NOMO-1 treated with DMSO at 0.1 percent for 48 hours (cell line): Measurements from ENCODE around the gene GNG5.
"Not testable (repeated sequence)": the region's sequence is repeated elsewhere in the genome, so short reads cannot be mapped to it uniquely, and the experiment has no call there.

ENCODE experiments used
- DNase-seq: peaks from one replicate; lab custom pipeline; 2025; ENCODE audit not compliant: unreplicated experiment; lab: John Stamatoyannopoulos, UW

Gene GNG5

DNA sequence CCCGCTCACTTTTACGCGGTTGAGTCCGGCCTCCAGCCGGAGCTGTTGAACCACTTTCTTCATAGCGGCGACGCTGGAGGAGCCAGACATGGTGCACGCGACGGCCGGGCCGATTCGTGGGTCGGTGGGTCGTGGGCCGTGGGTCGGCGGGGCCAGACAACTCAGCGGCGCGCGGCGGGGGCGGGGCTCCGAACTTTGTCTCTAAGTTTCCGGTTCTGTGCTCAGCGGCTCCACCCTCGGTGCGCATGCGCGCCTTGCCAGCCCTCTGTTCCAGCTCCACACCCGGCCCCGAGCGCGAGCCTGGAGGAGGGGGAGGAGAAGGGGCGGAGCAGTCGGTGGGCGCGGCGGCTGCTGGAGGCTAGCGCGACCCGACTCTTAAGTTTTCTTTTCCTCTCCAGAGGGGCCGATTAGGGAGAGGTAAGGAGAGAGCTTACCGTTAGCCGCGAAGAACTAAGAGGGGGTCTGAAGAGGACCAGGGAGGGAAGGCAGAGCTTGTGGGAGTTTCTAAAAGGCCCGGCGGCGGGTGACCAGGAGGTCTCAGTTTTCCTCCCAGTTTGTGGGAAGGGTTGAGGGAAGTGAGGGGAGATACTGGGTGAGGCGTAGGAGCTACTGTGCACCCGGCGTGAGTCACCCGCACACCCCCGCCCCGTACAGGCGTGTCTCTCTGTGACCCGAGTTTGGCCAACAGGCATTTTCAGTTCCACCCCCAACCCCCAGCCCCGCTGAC lies at the start of gene GNG5, which contains the start of gene SPATA1:
TSS of gene GNG5 (minus strand) at position 580 of the 727 bp plus-strand sequence. CDS start at position 90, 490 bp downstream.
TSS of gene SPATA1 (plus strand) at position 385 of the 727 bp plus-strand sequence. CDS start 9,974 bp downstream, outside the sequence.
- peak; percentile 96 for DNase-seq

DNA sequence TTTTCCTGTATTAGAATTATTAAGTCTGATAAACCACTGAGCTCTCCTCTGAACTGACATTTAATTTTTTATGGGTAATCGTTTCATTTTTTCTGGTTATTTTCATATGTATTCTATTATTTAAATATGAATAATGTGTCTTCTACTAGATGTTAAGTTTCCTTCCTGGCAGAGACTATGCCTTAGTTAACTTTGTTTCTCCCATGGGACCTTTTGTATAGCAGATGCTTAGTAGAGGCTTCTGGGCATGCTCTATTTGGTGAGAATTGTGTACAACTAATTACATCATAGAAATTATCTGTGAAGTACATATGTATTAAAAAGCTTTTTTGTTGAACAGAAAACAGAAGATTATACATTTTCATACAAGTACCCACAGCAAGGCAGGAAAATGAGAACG lies 44.4 kb upstream of the GNG5 start:
- no peak for DNase-seq

DNA sequence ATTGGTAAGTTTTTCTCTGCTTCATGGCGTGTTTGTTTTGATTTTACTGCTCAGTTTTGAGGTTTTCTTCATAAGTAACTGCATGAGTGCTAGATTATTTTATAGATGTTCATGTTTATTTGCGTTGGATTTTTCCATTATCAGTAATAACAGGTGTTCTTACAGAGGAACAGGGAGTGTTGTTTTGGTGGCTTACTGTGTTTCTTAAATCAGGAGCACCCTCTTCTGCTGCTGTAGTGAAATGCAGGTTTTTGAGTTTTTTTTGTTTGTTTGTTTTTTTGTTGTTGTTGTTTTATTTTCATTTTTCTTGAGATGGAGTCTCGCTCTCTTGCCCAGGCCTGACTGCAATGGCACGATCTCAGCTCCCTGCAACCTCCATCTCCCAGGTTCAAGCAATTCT lies 35.3 kb upstream of the GNG5 start:
- DNase-seq: no peak

DNA sequence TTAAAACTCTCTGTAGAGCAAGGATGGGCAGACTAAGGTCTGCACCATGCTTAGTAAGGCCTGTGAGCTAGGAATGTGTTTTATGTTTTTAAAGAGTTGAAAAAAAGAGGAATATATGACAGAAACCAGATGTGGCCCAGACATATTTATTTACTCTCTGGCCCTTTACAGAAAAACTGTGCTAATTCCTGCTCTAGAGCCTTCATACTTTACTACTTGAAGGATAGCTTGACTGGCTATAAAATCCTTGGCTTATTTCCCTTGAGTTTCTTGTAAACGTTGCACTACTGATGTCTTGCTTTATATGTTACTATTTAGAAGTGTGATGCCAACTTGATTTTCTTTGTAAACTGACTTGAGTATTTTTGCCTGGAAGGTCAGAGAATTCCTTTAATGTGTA lies 34.4 kb upstream of the GNG5 start:
- no peak for DNase-seq

DNA sequence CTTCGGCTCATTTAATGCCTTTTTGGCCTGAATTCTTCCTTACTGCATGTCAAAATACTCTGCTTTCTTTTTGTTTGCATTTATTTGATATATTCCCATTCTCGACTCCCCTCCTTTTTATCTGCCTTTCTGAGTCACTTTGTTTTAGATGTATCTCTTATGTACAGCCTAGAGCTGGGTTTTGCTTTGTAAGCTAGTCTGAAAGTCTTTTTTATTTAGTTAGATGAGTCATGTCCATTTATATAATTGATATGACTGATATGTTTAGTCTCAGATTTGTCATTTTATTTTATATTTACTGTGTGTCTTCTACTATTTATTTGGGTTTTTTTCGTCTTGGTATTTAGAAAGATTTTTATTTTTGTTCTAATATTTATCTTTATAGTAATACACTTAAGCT lies 33.6 kb upstream of the GNG5 start:
- no peak for DNase-seq

DNA sequence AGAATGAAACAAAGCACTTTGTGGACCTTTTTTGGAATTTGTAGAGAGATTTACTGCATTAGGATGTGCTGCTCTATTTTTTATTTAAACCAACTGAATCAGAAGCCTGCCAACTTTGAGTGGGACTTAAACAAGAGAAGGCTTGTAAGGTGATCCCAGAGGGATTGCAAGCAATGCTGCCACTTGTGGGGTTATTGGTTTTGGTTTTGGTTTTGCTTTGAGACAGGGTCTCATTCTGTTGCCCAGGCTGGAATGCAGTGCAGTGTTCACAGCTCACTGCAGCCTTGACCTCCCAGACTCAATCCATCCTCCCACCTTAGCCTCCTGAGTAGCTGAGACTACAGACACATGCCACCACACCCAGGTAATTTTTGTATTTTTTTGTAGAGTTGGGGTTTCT lies 32.2 kb upstream of the GNG5 start:
- DNase-seq: no peak

DNA sequence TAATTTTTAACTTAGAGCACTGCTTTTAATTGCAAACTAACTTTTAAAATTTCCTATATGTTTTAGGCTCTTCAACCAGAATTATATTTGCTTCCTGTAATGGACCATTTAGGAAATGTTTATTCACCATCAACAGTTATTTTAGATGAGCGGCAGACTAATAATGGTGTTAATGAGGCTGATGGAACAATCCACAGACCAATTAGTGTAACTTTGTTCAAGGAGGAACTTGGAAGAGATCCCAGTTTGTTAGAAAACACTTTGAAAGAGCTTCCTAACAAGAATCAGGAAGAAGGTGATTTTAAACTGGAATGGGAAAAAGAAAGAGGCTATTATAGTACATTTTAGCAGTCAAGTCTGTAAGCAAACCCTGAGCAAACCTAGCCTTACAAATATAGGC lies 19.4 kb upstream of the GNG5 start:
- no peak for DNase-seq

DNA sequence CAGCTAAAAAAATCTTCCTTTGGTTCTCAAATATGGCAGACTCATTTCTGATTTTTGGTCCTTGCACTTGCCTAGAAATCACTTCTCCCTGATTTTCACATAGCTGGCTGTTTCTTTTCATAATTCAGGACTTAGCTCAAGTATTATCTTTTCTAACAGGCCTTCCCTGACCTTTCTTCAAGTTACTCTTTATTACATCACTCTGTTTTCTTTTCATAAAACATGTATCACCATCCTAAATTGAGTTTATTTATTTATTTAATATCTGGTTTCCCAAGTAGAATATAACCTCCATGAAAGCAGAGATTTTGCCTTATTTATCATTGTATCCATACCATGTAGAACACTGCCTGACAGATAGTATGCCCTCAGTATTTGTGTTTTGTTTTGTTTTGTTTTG lies 18.2 kb upstream of the GNG5 start:
- DNase-seq: no peak

DNA sequence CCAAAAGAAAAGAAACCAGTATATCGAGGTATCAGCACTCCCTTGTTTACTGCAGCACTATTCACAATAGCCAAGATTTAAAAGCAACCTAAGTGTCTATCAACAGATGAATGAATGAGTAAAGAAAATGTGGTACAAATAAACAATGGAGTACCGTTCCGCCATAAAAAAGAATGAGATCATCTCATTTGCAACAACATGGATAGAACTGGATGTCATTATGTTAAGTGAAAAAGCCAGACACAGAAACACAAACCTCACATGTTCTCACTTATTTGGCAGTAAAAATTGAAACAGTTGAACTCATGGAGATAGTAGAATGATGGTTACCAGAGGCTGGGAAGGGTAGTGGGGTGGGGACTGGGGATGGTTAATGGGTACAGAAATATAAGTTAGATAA lies 4.3 kb upstream of the GNG5 start:
- no peak for DNase-seq

DNA sequence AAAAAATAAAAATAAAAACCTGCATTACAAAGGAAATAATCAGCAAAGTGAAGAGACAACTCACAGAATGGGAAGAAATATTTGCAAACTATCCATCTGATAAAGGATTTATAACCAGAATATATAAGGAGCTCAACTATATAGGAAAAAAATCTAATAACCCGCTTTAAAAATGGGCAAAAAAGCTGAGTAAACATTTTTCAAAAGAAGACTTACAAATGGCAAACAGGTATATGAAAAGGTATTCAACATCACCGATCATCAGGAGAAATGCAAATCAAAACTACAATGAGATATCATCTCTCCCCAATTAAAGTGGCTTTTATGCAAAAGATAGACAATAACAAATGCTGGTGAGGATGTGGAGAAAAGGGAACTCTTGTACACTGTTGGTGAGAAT lies 3.8 kb upstream of the GNG5 start:
- DNase-seq: no peak

DNA sequence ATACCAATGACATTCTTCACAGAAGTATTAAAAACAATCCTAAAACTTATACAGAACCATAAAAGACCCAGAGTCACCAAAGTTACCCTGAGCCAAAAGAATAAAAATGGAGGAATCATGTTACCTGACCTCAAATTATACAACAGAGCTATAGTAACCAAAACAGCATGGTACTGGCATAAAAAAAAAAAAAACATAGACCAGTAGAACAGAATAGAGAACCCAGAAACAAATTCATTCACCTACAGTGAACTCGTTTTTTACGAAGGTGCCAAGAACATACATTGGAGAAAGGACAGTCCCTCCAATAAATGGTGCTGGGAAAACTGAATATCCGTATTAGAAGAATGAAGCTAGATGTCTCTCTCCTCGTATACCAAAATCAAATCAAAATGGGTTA lies 2.6 kb upstream of the GNG5 start:
- no peak for DNase-seq

DNA sequence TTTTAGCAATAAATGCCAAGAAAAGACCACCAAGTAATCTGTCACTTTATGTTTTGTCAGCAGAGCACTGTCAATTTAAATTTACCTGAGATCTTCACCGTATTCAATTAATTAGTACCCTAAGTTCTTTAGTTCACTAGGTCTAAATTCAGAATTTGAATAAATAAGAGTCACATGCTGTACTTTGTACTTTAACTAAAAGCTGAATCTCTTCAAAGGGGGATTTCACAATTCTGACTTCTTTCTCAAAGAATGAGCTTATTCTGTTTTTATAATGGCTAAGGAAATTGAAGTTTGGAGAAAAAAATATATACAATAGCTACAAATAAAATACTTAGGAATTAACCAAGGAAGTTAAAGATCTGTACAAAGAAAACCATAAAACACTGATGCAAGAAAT lies 2.1 kb upstream of the GNG5 start:
- DNase-seq: no peak

DNA sequence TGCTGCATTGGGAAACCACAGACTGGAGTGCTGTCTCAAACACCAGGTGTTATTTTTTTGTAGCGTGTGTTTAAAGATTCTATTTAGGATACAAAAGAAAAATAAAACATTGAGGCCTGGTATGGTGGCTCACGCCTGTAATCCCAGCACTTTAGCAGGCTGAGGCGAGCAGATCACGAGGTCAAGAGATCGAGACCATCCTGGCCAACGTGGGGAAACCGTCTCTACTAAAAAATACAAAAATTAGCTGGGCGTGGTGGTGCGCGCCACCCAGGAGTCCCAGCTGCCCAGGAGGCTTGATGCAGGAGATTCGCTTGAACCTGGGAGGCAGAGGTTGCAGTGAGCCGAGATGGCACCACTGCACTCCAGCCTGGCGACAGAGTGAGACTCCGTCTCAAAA lies 1.5 kb upstream of the GNG5 start:
- DNase-seq: not testable (repeated sequence)

DNA sequence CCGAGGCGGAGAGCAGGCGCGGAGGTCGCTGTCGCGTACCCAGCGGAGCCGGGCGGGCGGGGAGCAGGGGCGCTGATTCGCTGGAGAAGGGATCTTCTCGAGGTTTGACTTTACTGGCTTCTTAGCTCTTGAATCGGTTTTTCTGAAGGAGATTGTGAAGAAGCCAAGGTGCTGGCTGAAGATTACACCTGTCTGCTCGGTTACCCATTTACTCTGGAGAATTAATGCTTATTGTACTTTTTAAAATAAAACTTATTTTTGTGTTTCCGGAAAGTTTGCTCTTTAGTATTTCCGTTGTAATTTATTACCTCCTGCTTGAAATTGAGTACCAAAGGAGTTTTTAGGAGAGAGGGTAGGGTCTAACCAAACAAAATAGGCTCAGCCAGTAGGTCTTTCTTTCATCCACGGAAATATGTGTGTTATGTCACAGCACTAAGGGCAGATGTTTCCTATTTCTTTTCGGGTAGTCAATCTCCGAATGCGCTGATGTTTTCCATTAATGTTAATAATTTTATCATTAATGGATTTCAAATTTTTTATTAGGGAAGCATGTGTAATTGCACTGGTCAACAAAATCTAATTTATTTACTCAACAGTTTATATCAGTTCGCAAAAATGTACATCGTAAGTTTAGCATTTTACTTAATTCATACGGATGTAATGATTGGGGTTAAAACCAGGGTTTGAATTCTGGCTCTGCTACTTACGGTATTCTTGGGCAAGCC lies 510 bp upstream of the GNG5 start:
- peak; percentile 54 for DNase-seq

DNA sequence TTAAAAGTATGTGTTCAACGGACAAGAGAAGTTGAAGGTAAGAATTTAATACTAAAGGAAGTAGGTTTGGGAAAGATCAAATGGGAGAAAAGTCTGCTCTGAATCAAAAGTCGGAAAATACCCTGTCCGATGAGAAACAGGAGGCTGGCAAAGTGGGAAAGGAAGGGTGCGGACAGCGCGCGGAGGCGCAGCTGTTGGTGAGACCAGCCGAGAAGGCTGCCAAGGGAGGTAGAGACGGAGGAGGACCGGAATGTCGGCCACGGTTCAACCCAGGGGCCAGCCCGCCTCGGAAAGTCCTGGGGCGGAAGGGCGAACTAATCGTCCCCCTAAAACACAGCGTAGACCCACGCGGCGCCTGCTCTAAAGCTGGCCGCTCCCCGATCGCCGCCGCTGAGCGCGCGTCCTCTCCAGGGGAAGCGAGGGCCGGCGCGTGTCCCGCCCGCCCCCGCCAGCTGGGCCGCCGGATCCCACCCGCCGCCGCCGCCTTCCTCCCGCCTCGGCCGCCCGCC lies 834 bp downstream of the GNG5 start:
- DNase-seq: peak; percentile 46

DNA sequence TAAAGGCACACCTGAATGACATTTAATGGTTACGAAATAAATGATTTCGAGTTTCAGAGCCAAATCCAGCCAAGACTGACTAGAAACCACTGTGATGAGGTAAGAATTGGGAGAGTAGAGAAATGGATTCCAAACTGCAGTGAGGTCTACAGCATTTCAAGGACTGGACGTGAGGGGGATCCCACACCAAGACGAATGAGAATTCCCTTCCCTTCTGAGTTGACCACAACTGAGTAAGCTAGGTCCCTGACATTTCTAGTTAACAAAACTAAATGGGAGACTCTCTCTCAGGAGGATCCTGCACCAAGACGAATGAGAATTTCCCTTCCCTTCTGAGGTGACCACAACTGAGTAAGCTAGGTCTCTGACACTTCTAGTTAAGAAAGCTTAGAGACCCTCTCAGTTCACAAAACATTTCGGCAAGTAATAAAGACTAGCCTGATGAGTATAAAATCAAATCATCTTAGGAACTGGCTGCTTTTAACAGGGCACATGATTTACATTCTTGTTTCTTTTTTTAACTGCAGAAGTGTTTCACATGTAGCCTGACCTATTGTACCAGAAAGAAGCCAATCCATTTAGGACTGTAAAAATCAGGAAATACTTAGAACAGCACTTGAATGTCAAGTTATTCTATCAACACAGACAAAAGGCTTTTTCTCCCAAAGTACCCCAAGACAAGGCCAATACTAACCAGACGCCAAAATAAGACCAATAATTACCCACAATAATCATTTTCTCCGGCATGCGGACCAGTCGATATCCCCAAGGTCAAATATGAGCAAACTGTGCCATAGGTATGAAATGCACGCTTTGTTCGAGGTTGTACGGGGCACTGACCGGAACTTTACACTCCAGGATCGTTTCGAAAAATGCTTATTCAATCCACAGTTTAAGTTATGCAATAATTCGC lies 1.5 kb downstream of the GNG5 start:
- peak; percentile 46 for DNase-seq

DNA sequence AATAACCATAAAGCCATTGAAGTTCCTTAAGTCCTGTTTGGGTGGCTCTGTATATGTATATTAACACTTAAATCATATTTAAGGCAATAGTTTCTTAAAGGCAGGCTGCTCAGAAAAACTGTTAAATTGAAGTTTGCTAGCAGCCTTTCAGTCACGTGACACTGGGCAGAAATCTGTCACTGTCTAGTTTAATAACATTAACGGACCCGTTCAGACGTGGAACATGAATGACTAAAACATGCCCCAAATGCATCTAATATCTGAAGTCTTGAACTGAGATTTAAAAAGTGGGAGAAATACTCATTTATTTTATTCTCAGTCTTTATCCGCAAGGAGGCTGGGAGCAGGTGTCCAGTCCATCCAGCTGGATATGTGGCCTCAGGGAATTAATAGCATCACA lies 3.5 kb downstream of the GNG5 start:
- DNase-seq: no peak

DNA sequence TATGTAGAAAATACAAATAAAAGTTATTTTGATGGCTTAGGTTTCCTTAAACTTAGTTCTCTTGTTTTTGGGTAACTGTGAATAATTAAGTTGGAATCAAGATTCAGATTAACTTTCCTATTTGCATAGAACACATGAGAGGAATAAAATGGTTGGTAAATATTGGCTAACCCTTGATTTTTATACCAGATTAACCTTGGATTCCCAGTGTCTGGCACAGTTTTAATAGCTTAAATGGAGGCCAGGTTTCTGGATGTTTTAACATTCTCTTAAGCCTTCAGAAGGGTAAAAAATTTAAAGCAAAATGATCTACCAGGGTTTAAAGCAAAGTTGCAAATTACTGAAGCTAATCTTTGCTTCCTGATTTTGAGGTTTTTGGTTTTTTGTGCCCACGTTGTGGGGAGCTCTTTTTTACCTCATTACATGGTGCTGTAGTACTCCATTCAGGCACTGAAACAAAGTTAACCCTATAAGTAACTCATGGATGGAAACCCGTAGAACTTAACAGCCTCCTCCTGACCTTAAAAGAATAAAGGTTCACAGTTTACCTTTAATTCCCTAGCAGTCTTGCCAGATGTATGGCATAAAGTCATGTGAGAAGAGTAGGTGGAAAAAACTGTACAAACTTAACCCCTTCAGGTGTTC lies 8.6 kb downstream of the GNG5 start:
- DNase-seq: peak; percentile 35

DNA sequence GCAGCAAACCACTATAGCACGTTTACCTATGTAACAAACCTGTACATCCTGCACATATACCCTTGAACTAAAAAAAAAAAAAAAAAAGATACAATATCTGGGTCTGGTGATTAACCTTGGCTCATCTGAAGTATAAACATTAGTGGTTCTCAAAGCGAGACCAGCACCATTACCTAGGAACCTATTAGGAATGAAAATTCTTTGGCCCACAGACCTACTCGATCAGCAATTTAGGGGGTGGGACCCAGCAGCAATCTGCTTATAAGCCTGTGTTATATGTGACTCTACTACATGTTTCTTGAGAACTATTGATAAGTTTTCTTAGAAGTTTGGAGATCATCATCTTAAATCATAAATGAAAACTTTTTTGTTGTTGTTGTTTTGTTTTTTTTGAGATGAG lies 9.9 kb downstream of the GNG5 start:
- DNase-seq: no peak

DNA sequence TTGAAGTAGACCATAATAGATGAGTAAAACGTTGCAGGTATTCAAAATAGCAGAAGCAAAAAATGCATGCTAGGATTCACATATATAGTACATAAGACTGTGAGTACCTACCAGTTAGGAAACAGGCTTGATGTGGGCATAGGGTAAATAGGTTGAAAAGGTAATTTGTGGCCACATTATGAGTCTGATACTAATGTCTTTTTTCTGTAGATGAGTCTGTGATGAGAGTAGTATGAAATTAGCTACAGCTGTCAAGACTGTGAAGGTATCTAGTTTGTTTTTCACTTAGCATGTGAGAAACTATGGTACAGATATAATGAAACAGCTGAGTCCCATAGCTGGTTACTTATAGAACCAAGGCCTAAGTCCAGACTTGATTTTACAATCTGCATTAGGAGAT lies 12.6 kb downstream of the GNG5 start:
- no peak for DNase-seq

DNA sequence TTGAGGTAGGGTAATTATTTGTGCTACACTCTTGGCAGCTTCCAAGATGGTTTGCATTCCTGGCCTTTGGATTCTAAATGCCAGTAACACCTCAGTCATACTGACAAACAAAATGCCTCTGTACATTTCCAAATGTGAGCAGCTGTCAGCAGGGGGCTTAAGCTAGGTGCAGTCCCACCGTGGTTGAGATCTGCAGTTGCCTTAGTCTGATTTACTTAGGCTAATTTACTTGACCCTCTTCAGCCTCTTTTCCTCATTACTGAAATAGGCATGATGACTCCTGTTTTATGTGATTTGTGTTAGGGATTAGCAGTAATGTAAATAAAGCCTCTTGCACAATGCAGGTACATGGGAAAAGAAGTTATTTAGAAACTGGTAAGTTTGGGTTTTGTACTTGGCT lies 13.7 kb downstream of the GNG5 start:
- DNase-seq: no peak
